IMR-90 (cell line): Measurements from ENCODE around the gene BLVRB. TPM values are rescaled to one million over a fixed set of nuclear protein-coding genes. Genes with fewer than 3 reads are reported as not detected.
A peak's percentile ranks its signal among the peaks of the same experiment; 100 is the strongest.

ENCODE experiments used
- ATAC-seq: fragments of 200-7000 bp; cut with Tn5 transposase; 2 replicates; pipeline ENCODE4 v1.9.1; 2020; ENCODE audit warnings: low read depth, mild to moderate bottlenecking, moderate library complexity
- BruUV-seq: library from RNA; stranded (reverse); fragments of 400-500 nt; replicated peaks from 2 replicates; lab custom pipeline; 2021; lab: Mats Ljungman, UMichigan
- CTCF ChIA-PET: fragments of 300-600 bp; formaldehyde crosslinking; extraction: SDS; loops from one replicate; lab custom pipeline; 2021; ENCODE audit warnings: antibody characterized with exemption; lab: Yijun Ruan, JAX
- POLR2A ChIA-PET: fragments of 300-600 bp; sonication (Branson Sonifier 250); formaldehyde crosslinking; loops from one replicate; lab custom pipeline; 2022; ENCODE audit warnings: antibody characterized with exemption; ENCODE audit not compliant: unreplicated experiment; lab: Charles Lee
- DNase-seq: peaks from one replicate; pipeline ENCODE4 v3.0.0; 2013
- H2AFZ ChIP-seq: replicated peaks from 2 replicates; pipeline ENCODE3; 2013; ENCODE audit warnings: low read length, mild to moderate bottlenecking; ENCODE audit not compliant: poor library complexity
- H2AK5ac ChIP-seq: 2 replicates; pipeline ENCODE4 v1.6.1; 2013; ENCODE audit warnings: low read depth, low read length, inconsistent platforms
- H2AK9ac ChIP-seq: replicated peaks from 2 replicates; pipeline ENCODE3; 2013; ENCODE audit warnings: mild to moderate bottlenecking, low read depth, low read length, moderate library complexity; ENCODE audit not compliant: poor library complexity
- H2BK120ac ChIP-seq: 2 replicates; pipeline ENCODE4 v1.6.1; 2013; ENCODE audit warnings: low read depth, low read length, inconsistent platforms
- H2BK15ac ChIP-seq: 3 replicates; pipeline ENCODE4 v1.6.1; 2013; ENCODE audit warnings: low read depth, low read length, inconsistent platforms
- H2BK20ac ChIP-seq: 2 replicates; pipeline ENCODE4 v1.6.1; 2013; ENCODE audit warnings: low read depth, mild to moderate bottlenecking, inconsistent platforms, low read length, moderate library complexity
- H2BK5ac ChIP-seq: 2 replicates; pipeline ENCODE4 v1.6.1; 2013; ENCODE audit warnings: mild to moderate bottlenecking, low read depth, low read length, inconsistent platforms; ENCODE audit not compliant: poor library complexity, severe bottlenecking
- H3K14ac ChIP-seq: replicated peaks from 2 replicates; pipeline ENCODE4 v1.6.1; 2013; ENCODE audit warnings: low read depth, low read length, inconsistent platforms
- H3K18ac ChIP-seq: 2 replicates; pipeline ENCODE4 v1.6.1; 2013; ENCODE audit warnings: low read depth, low read length, control low read depth
- H3K23ac ChIP-seq: 2 replicates; pipeline ENCODE4 v1.6.1; 2013; ENCODE audit warnings: low read depth, low read length, inconsistent platforms
- H3K27ac ChIP-seq: 2 replicates; pipeline ENCODE4 v1.5.1; 2013; ENCODE audit warnings: mild to moderate bottlenecking, control low read depth, low read length; ENCODE audit not compliant: insufficient read depth
- H3K27me3 ChIP-seq: 2 replicates; pipeline ENCODE4 v1.6.1; 2013; ENCODE audit warnings: low read length; ENCODE audit not compliant: control insufficient read depth, insufficient read depth
- H3K36me3 ChIP-seq: 2 replicates; pipeline ENCODE4 v1.6.1; 2013; ENCODE audit warnings: low read length, mixed read lengths; ENCODE audit not compliant: control insufficient read depth, insufficient read depth
- H3K4ac ChIP-seq: 2 replicates; pipeline ENCODE4 v1.6.1; 2013; ENCODE audit warnings: low read depth, low read length, inconsistent platforms
- H3K4me1 ChIP-seq: 2 replicates; pipeline ENCODE4 v1.6.1; 2013; ENCODE audit warnings: low read length, mixed read lengths; ENCODE audit not compliant: control insufficient read depth, insufficient read depth
- H3K4me2 ChIP-seq: 2 replicates; pipeline ENCODE4 v1.6.1; 2013; ENCODE audit warnings: low read depth, mild to moderate bottlenecking, control low read depth, low read length, moderate library complexity
- H3K4me3 ChIP-seq: 2 replicates; pipeline ENCODE4 v1.5.1; 2013; ENCODE audit warnings: low read depth, mild to moderate bottlenecking, control low read depth, low read length, moderate library complexity; ENCODE audit not compliant: insufficient read depth
- H3K56ac ChIP-seq: 2 replicates; pipeline ENCODE4 v1.6.1; 2013; ENCODE audit warnings: low read length, inconsistent platforms; ENCODE audit not compliant: insufficient read depth; ENCODE audit errors: extremely low read depth
- H3K79me1 ChIP-seq, 2 experiments: 2 replicates each; pipeline ENCODE4 v1.6.1; 2013; ENCODE audit warnings: low read length in 2 of 2, inconsistent platforms in 1 of 2, low read depth in 1 of 2
- H3K9ac ChIP-seq: 2 replicates; pipeline ENCODE4 v1.6.1; 2013; ENCODE audit warnings: low read depth, low read length, control low read depth
- H3K9me1 ChIP-seq: 2 replicates; pipeline ENCODE4 v1.6.1; 2013; ENCODE audit warnings: low read length, inconsistent platforms; ENCODE audit not compliant: insufficient read depth
- H3K9me3 ChIP-seq: 2 replicates; pipeline ENCODE4 v1.6.1; 2013; ENCODE audit warnings: low read length; ENCODE audit not compliant: control insufficient read depth, insufficient read depth
- H4K20me1 ChIP-seq: 2 replicates; pipeline ENCODE4 v1.6.1; 2013; ENCODE audit warnings: low read length, inconsistent platforms; ENCODE audit not compliant: insufficient read depth
- H4K5ac ChIP-seq: 2 replicates; pipeline ENCODE4 v1.6.1; 2013; ENCODE audit warnings: mild to moderate bottlenecking, low read depth, low read length, control low read depth
- H4K8ac ChIP-seq, 2 experiments: 2 replicates each; pipeline ENCODE4 v1.6.1; 2013; ENCODE audit warnings: low read depth in 2 of 2, low read length in 2 of 2, control low read depth in 1 of 2, inconsistent platforms in 1 of 2
- H4K91ac ChIP-seq: 2 replicates; pipeline ENCODE4 v1.6.1; 2013; ENCODE audit warnings: low read depth, low read length, inconsistent platforms; ENCODE audit not compliant: insufficient read depth
- BHLHE40 ChIP-seq: fragments of 150-350 bp; IDR thresholded peaks from 2 replicates; pipeline ENCODE4 v1.6.1; 2016; ENCODE audit warnings: mild to moderate bottlenecking, low read depth, low read length
- CEBPB ChIP-seq: IDR thresholded peaks from 2 replicates; pipeline ENCODE4 v1.6.1; 2012; ENCODE audit warnings: low read depth, low read length, improper control_type of control experiment
- CHD1 ChIP-seq: IDR thresholded peaks from 2 replicates; pipeline ENCODE4 v1.6.1; 2012; ENCODE audit warnings: low read depth, low read length, improper control_type of control experiment
- CTCF ChIP-seq: conservative IDR thresholded peaks from 2 replicates; pipeline ENCODE4 v1.5.1; 2012; ENCODE audit warnings: mild to moderate bottlenecking, low read depth, low read length, improper control_type of control experiment
- FOS ChIP-seq: fragments of 150-350 bp; IDR thresholded peaks from 2 replicates; pipeline ENCODE4 v1.6.1; 2016; ENCODE audit warnings: low read depth, low read length
- MAFK ChIP-seq: IDR thresholded peaks from 2 replicates; pipeline ENCODE4 v1.6.1; 2012; ENCODE audit warnings: low read depth, low read length, improper control_type of control experiment
- MAZ ChIP-seq: IDR thresholded peaks from 2 replicates; pipeline ENCODE4 v1.6.1; 2012; ENCODE audit warnings: low read depth, mild to moderate bottlenecking, low read length, improper control_type of control experiment, moderate library complexity, borderline replicate concordance
- MXI1 ChIP-seq: IDR thresholded peaks from 2 replicates; pipeline ENCODE4 v1.6.1; 2012; ENCODE audit warnings: low read depth, mild to moderate bottlenecking, low read length, moderate library complexity, borderline replicate concordance
- POLR2A ChIP-seq: IDR thresholded peaks from 2 replicates; pipeline ENCODE4 v1.6.1; 2012; ENCODE audit warnings: mild to moderate bottlenecking, low read depth, low read length
- RAD21 ChIP-seq: IDR thresholded peaks from 2 replicates; pipeline ENCODE4 v1.6.1; 2012; ENCODE audit warnings: low read length, improper control_type of control experiment
- RCOR1 ChIP-seq: IDR thresholded peaks from 2 replicates; pipeline ENCODE4 v1.6.1; 2012; ENCODE audit warnings: mild to moderate bottlenecking, low read length, improper control_type of control experiment; ENCODE audit not compliant: insufficient replicate concordance
- RFX5 ChIP-seq: IDR thresholded peaks from 2 replicates; pipeline ENCODE4 v1.8.0; 2012; ENCODE audit warnings: low read depth, mild to moderate bottlenecking, low read length, moderate library complexity
- SMC3 ChIP-seq: fragments of 150-350 bp; IDR thresholded peaks from 2 replicates; pipeline ENCODE4 v1.6.1; 2016; ENCODE audit warnings: low read depth, mild to moderate bottlenecking, antibody characterized with exemption, low read length, moderate library complexity
- USF2 ChIP-seq: fragments of 150-350 bp; IDR thresholded peaks from 2 replicates; pipeline ENCODE4 v1.6.1; 2017; ENCODE audit warnings: mild to moderate bottlenecking, antibody characterized with exemption, low read length, low read depth
- WGBS, 2 experiments: methylation state at CpG; one replicate each; pipeline versions ENCODE4 v1.1.5 to v1.1.7; 2013; ENCODE audit warnings: missing lambda C conversion rate in 2 of 2; ENCODE audit not compliant: insufficient read length in 1 of 2; ENCODE audit errors: extremely low coverage in 2 of 2; 5-methylcytosine and 5-hydroxymethylcytosine counted together
- dilution Hi-C: fragments of 300-500 bp; cut with HindIII; formaldehyde crosslinking; loops from one replicate; pipeline ENCODE4 v1.14.3; 2018; ENCODE audit warnings: low sequenced_read_pairs; ENCODE audit not compliant: unreplicated experiment
- in situ Hi-C: fragments of 300-500 bp; cut with MboI; formaldehyde crosslinking; loops from 3 replicates; pipeline ENCODE4 v1.14.3; 2019; ENCODE audit warnings: low sequenced_read_pairs, inconsistent platforms, mixed read lengths
- intact Hi-C: fragments of 100-400 bp; cut with micrococcal nuclease; formaldehyde crosslinking; loops from 2 replicates; pipeline ENCODE4 v1.10.0; 2022
- polyA plus RNA-seq, 3 experiments: library from polyadenylated mRNA; depleted of rRNA; stranded (reverse); fragments of >200 nt; gene quantifications; 2 replicates each; pipeline ENCODE4 v1.2.3, GENCODE V29; 2012; ENCODE audit warnings: low replicate concordance in 1 of 3
- total RNA-seq: library from RNA; depleted of rRNA; stranded (reverse); fragments of >200 nt; gene quantifications from 2 replicates; pipeline ENCODE4 v1.2.3, GENCODE V29; 2012

Gene BLVRB
- total and polyA plus RNA-seq, 2 of the 4 experiments (the other 2 are of a cell fraction), result 65.2 to 102 TPM

GRCh38 chr19:40421993-40422747 lies 43.4 kb downstream of the BLVRB start:
- Histone ChIP-seq H3K27me3 (no peaks in the 10 kb centered on the region), H4K20me1 (peaks cover 10% of the 10 kb centered on the region), H3K9me1 (no peaks in the 10 kb centered on the region; the same call in 1 of the 2 replicates), H3K4me1 (peaks cover 6% of the 10 kb centered on the region), H4K5ac (no peak overlapping the region), H3K56ac (no peak overlapping the region), H3K36me3 (peaks cover 12% of the 10 kb centered on the region), H3K18ac (no peak overlapping the region), H3K4me3 (no peak overlapping the region), H3K23ac (peak overlapping the region; percentile 41; the same call in 1 of the 2 replicates), H2AFZ (no peak overlapping the region), H4K8ac (no peak overlapping the region), H4K91ac (peak overlapping the region; percentile 23; the same call in 1 of the 2 replicates), H3K9ac (no peak overlapping the region), H2AK5ac (peak overlapping the region; percentile 23), H2BK120ac (no peak overlapping the region), H3K4ac (peak overlapping the region; percentile 50; the same call in 1 of the 2 replicates), H2BK20ac (0 out of 2 replicates have a peak overlapping the region, but pooled peaks have one; percentile 5), H3K27ac (peak overlapping the region; percentile 10; the same call in 1 of the 2 replicates), H3K9me3 (no peaks in the 10 kb centered on the region), H2AK9ac (peak overlapping the region; percentile 8), H3K14ac (0 out of 2 replicates have a peak overlapping the region, but pooled peaks have one; percentile 50), H2BK5ac (peak overlapping the region; percentile 80), H2BK15ac (peak overlapping the region; percentile 7; the same call in 1 of the 3 replicates), H3K79me1 (peaks cover 6 to 32% of the 10 kb centered on the region in 2 experiments; a peak in 2 of 4 replicates), H3K4me2 (no peak overlapping the region)
- ChIA-PET CTCF (interaction anchor here (1.3 kb wide), 1 partner anchor 81 kb away, joined by 3 read pairs; no protein-coding TSS in a partner anchor), POLR2A (no interaction called here)
- ATAC-seq (no peak), DNase-seq (no peak)
- BruUV-seq, result no TSS peak
- WGBS, 2 experiments, result 90% methylated on average over 7 of the region's 16 CpGs; no CpG with 5 or more reads in 1 of the 2 experiments
- in situ Hi-C loops (no loop called here), dilution Hi-C loops (no loop called here), intact Hi-C loops (loop anchor here (2.0 to 10.0 kb wide), 4 partner anchors 73 to 225 kb away; partner anchors contain the start of genes C19orf47 and PLD3)
- TF ChIP-seq RAD21 (no peak), USF2 (no peak), RCOR1 (no peak), CTCF (no peak), CEBPB (no peak), RFX5 (no peak), MAZ (no peak), FOS (no peak), SMC3 (no peak), MXI1 (no peak), CHD1 (no peak), MAFK (no peak), POLR2A (no peak), BHLHE40 (no peak)
